MV-4-11 (cell line): ENCODE data around the gene PLPPR3.

Experiments
- DNase-seq: peaks from one replicate; lab custom pipeline; 2025; lab: John Stamatoyannopoulos, UW

PLPPR3 gene

GRCh38 chr19:797528-798414, 24.0 kb downstream of the PLPPR3 start:
- DNase-seq: peak; percentile 83

GRCh38 chr19:796692-797527, 24.8 kb downstream of the PLPPR3 start, which contains the start of gene PTBP1:
Gene PTBP1, plus strand, starts transcription at chr19:797452. Its CDS starts 46 bp downstream, at chr19:797498.
- DNase-seq: peak; percentile 100

GRCh38 chr19:795691-796581, 25.8 kb downstream of the PLPPR3 start:
- DNase-seq: no peak

- DNase-seq: no peak
Observed at GRCh38 chr19:795073-795611, 26.6 kb downstream of the PLPPR3 start.

GRCh38 chr19:793806-794205, 27.9 kb downstream of the PLPPR3 start:
- DNase-seq: no peak

GRCh38 chr19:792306-792885, 29.4 kb downstream of the PLPPR3 start:
- DNase-seq: no peak

- DNase-seq: no peak
Observed at GRCh38 chr19:791567-792305, 30.0 kb downstream of the PLPPR3 start.

GRCh38 chr19:791007-791566, 30.7 kb downstream of the PLPPR3 start:
- no peak for DNase-seq

GRCh38 chr19:789701-790060, 32.1 kb downstream of the PLPPR3 start:
- DNase-seq: no peak

GRCh38 chr19:788983-789700, 32.6 kb downstream of the PLPPR3 start:
- no peak for DNase-seq

- DNase-seq: no peak
Observed at GRCh38 chr19:788686-788982, 33.1 kb downstream of the PLPPR3 start.

GRCh38 chr19:787536-787935, 34.2 kb downstream of the PLPPR3 start:
- DNase-seq: no peak

GRCh38 chr19:784541-784940, 37.2 kb downstream of the PLPPR3 start:
- no peak for DNase-seq

GRCh38 chr19:782878-783668, 38.7 kb downstream of the PLPPR3 start:
- no peak for DNase-seq

- no peak for DNase-seq
Observed at GRCh38 chr19:782185-782877, 39.4 kb downstream of the PLPPR3 start.

- DNase-seq: no peak
Observed at GRCh38 chr19:781800-782184, 40.0 kb downstream of the PLPPR3 start.

GRCh38 chr19:780935-781334, 40.8 kb downstream of the PLPPR3 start:
- no peak for DNase-seq

GRCh38 chr19:778910-779653, 42.7 kb downstream of the PLPPR3 start:
- DNase-seq: peak; percentile 46
